HEK293 (cell line): ENCODE measurements around the gene HIC1.
A peak's percentile ranks its signal among the peaks of the same experiment; 100 is the strongest.

Experiments used
- EGR2 ChIP-seq: fragments of 450-650 bp; formaldehyde crosslinking; IDR thresholded peaks from 2 replicates; pipeline ENCODE4 v1.5.1; 2016; ENCODE audit warnings: low read depth, missing biosample characterization, missing genetic modification characterization
- FEZF1 ChIP-seq: fragments of 450-650 bp; formaldehyde crosslinking; IDR thresholded peaks from 2 replicates; pipeline ENCODE4 v1.5.1; 2016; ENCODE audit warnings: missing biosample characterization, missing genetic modification characterization
- GLIS2 ChIP-seq: fragments of 450-650 bp; formaldehyde crosslinking; IDR thresholded peaks from 2 replicates; pipeline ENCODE4 v1.5.1; 2016; ENCODE audit warnings: missing biosample characterization, missing genetic modification characterization
- IKZF3 ChIP-seq: fragments of 450-650 bp; IDR thresholded peaks from 2 replicates; pipeline ENCODE4 v1.5.0; 2018; ENCODE audit warnings: missing biosample characterization, mild to moderate bottlenecking, missing genetic modification characterization, moderate library complexity
- KLF7 ChIP-seq: fragments of 450-650 bp; formaldehyde crosslinking; IDR thresholded peaks from 2 replicates; pipeline ENCODE4 v1.5.1; 2016; ENCODE audit warnings: missing biosample characterization, missing genetic modification characterization, borderline replicate concordance
- PRDM1 ChIP-seq: fragments of 450-650 bp; formaldehyde crosslinking; IDR thresholded peaks from 2 replicates; pipeline ENCODE4; 2016; ENCODE audit warnings: missing biosample characterization, missing genetic modification characterization
- REPIN1 ChIP-seq: fragments of 450-650 bp; formaldehyde crosslinking; IDR thresholded peaks from 2 replicates; pipeline ENCODE4 v1.5.1; 2017; ENCODE audit warnings: missing biosample characterization, missing genetic modification characterization, low read depth
- ZBTB48 ChIP-seq: fragments of 450-650 bp; formaldehyde crosslinking; IDR thresholded peaks from 2 replicates; pipeline ENCODE4 v1.5.1; 2016; ENCODE audit warnings: missing biosample characterization, missing genetic modification characterization
- ZFHX2 ChIP-seq: fragments of 450-650 bp; formaldehyde crosslinking; conservative IDR thresholded peaks from 2 replicates; pipeline ENCODE4 v1.5.1; 2016; ENCODE audit warnings: missing biosample characterization, missing genetic modification characterization
- ZFP3 ChIP-seq: fragments of 450-650 bp; formaldehyde crosslinking; IDR thresholded peaks from 2 replicates; pipeline ENCODE4 v1.5.1; 2016; ENCODE audit warnings: low read depth, missing biosample characterization, missing genetic modification characterization
- ZNF121 ChIP-seq: fragments of 450-650 bp; formaldehyde crosslinking; IDR thresholded peaks from 2 replicates; pipeline ENCODE4 v1.5.1; 2016; ENCODE audit warnings: missing biosample characterization, missing genetic modification characterization
- ZNF132 ChIP-seq: fragments of 450-650 bp; formaldehyde crosslinking; IDR thresholded peaks from 2 replicates; pipeline ENCODE4 v1.5.1; 2017; ENCODE audit warnings: missing biosample characterization, missing genetic modification characterization, borderline replicate concordance
- ZNF138 ChIP-seq: fragments of 450-650 bp; formaldehyde crosslinking; IDR thresholded peaks from 2 replicates; pipeline ENCODE4 v1.5.1; 2016; ENCODE audit warnings: missing biosample characterization, missing genetic modification characterization, borderline replicate concordance
- ZNF140 ChIP-seq: fragments of 450-650 bp; formaldehyde crosslinking; IDR thresholded peaks from 2 replicates; pipeline ENCODE4 v1.5.1; 2016; ENCODE audit warnings: missing biosample characterization, missing genetic modification characterization
- ZNF16 ChIP-seq: fragments of 450-650 bp; formaldehyde crosslinking; IDR thresholded peaks from 2 replicates; pipeline ENCODE4 v1.5.1; 2016; ENCODE audit warnings: low read depth, missing biosample characterization, missing genetic modification characterization
- ZNF214 ChIP-seq: fragments of 450-650 bp; formaldehyde crosslinking; IDR thresholded peaks from 2 replicates; pipeline ENCODE4 v1.5.1; 2017; ENCODE audit warnings: missing biosample characterization, mild to moderate bottlenecking, missing genetic modification characterization, borderline replicate concordance
- ZNF223 ChIP-seq: fragments of 450-650 bp; formaldehyde crosslinking; IDR thresholded peaks from 2 replicates; pipeline ENCODE4 v1.5.1; 2016; ENCODE audit warnings: missing biosample characterization, missing genetic modification characterization
- ZNF292 ChIP-seq: fragments of 450-650 bp; formaldehyde crosslinking; IDR thresholded peaks from 2 replicates; pipeline ENCODE4 v1.5.1; 2016; ENCODE audit warnings: low read depth, missing biosample characterization, missing genetic modification characterization, borderline replicate concordance
- ZNF302 ChIP-seq: fragments of 450-650 bp; formaldehyde crosslinking; IDR thresholded peaks from 2 replicates; pipeline ENCODE4 v1.5.1; 2016; ENCODE audit warnings: missing biosample characterization, missing genetic modification characterization, low read depth
- ZNF416 ChIP-seq: fragments of 450-650 bp; formaldehyde crosslinking; IDR thresholded peaks from 2 replicates; pipeline ENCODE4 v1.5.1; 2016; ENCODE audit warnings: missing biosample characterization, missing genetic modification characterization
- ZNF423 ChIP-seq: fragments of 450-650 bp; formaldehyde crosslinking; IDR thresholded peaks from 2 replicates; pipeline ENCODE4 v1.5.1; 2016; ENCODE audit warnings: missing biosample characterization, missing genetic modification characterization
- ZNF48 ChIP-seq: fragments of 450-650 bp; formaldehyde crosslinking; IDR thresholded peaks from 2 replicates; pipeline ENCODE4 v1.5.1; 2016; ENCODE audit warnings: missing biosample characterization, missing genetic modification characterization
- ZNF510 ChIP-seq: fragments of 450-650 bp; formaldehyde crosslinking; IDR thresholded peaks from 2 replicates; pipeline ENCODE4 v1.5.1; 2018; ENCODE audit warnings: mild to moderate bottlenecking, missing genetic modification characterization, missing biosample characterization; ENCODE audit not compliant: insufficient replicate concordance
- ZNF529 ChIP-seq: fragments of 450-650 bp; formaldehyde crosslinking; IDR thresholded peaks from 2 replicates; pipeline ENCODE4 v1.5.1; 2017; ENCODE audit warnings: missing genetic modification characterization, missing biosample characterization; ENCODE audit not compliant: insufficient replicate concordance
- ZNF549 ChIP-seq: fragments of 450-650 bp; IDR thresholded peaks from 2 replicates; pipeline ENCODE4 v1.5.1; 2018; ENCODE audit warnings: missing biosample characterization, missing genetic modification characterization, mild to moderate bottlenecking, inconsistent platforms, moderate library complexity
- ZNF777 ChIP-seq: fragments of 450-650 bp; formaldehyde crosslinking; IDR thresholded peaks from 2 replicates; pipeline ENCODE4 v1.5.1; 2017; ENCODE audit warnings: missing biosample characterization, missing genetic modification characterization, borderline replicate concordance
- ZNF843 ChIP-seq: fragments of 450-650 bp; formaldehyde crosslinking; IDR thresholded peaks from 2 replicates; pipeline ENCODE4 v1.5.1; 2016; ENCODE audit warnings: missing biosample characterization, missing genetic modification characterization
- ZSCAN30 ChIP-seq: fragments of 450-650 bp; IDR thresholded peaks from 2 replicates; pipeline ENCODE4 v1.5.1; 2018; ENCODE audit warnings: missing biosample characterization, mild to moderate bottlenecking, missing genetic modification characterization, moderate library complexity
- TF ChIP-seq, protein P1 (sequence below): fragments of 450-650 bp; formaldehyde crosslinking; IDR thresholded peaks from 2 replicates; pipeline ENCODE4 v1.5.1; 2017; ENCODE audit warnings: missing biosample characterization, mild to moderate bottlenecking, missing genetic modification characterization, moderate library complexity
- TF ChIP-seq, protein P2 (sequence below): fragments of 450-650 bp; formaldehyde crosslinking; IDR thresholded peaks from 2 replicates; pipeline ENCODE4 v1.5.1; 2016; ENCODE audit warnings: missing biosample characterization, missing genetic modification characterization
- TF ChIP-seq, protein P3 (sequence below): fragments of 450-650 bp; formaldehyde crosslinking; IDR thresholded peaks from 2 replicates; pipeline ENCODE4 v1.5.1; 2017; ENCODE audit warnings: missing biosample characterization, missing genetic modification characterization
- TF ChIP-seq, protein P4 (sequence below): fragments of 450-650 bp; formaldehyde crosslinking; IDR thresholded peaks from 2 replicates; pipeline ENCODE4 v1.5.1; 2016; ENCODE audit warnings: missing biosample characterization, missing genetic modification characterization

HIC1 gene

DNA sequence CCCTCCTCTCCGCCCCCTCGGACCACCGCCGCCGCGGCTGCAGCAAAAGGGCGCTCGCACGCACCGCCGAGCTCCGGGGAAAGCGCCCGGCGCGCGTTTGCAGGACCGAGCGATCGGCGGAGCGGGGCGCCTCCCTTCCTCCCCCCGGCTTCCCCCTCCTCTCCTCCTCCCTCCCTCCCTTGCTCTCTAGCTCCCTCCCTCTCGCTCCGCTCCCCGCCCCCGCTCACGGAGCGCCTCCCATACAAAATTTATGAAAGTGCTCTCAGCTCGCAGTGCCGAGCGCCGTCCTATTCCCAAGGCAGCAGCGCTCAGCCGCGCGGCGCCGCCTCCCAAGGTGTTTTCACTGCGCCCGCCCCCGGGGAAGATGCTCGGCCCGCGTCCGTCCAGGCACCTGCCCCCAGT is 29.7 kb upstream of the HIC1 start, which contains the start of gene RTN4RL1 (continued):
- 0 out of 2 replicates have a peak, but pooled peaks have one; percentile 10 for TF ChIP-seq ZSCAN30
- no peak for TF ChIP-seq IKZF3
- TF ChIP-seq, protein P1, sequence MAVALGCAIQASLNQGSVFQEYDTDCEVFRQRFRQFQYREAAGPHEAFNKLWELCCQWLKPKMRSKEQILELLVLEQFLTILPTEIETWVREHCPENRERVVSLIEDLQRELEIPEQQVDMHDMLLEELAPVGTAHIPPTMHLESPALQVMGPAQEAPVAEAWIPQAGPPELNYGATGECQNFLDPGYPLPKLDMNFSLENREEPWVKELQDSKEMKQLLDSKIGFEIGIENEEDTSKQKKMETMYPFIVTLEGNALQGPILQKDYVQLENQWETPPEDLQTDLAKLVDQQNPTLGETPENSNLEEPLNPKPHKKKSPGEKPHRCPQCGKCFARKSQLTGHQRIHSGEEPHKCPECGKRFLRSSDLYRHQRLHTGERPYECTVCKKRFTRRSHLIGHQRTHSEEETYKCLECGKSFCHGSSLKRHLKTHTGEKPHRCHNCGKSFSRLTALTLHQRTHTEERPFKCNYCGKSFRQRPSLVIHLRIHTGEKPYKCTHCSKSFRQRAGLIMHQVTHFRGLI (tag by site-specific recombination), result no peak
- TF ChIP-seq ZNF214, result no peak
- TF ChIP-seq ZNF48 (tag by site-specific recombination), result no peak
- TF ChIP-seq ZBTB48 (tag by site-specific recombination), result 0 out of 2 replicates have a peak, but pooled peaks have one; percentile 12
- peak; percentile 60; the same call in 1 of the 2 replicates for TF ChIP-seq GLIS2
- TF ChIP-seq ZNF140 (tag by site-specific recombination), result no peak
- TF ChIP-seq PRDM1, result peak; percentile 58; the same call in 1 of the 2 replicates
- TF ChIP-seq, protein P2, sequence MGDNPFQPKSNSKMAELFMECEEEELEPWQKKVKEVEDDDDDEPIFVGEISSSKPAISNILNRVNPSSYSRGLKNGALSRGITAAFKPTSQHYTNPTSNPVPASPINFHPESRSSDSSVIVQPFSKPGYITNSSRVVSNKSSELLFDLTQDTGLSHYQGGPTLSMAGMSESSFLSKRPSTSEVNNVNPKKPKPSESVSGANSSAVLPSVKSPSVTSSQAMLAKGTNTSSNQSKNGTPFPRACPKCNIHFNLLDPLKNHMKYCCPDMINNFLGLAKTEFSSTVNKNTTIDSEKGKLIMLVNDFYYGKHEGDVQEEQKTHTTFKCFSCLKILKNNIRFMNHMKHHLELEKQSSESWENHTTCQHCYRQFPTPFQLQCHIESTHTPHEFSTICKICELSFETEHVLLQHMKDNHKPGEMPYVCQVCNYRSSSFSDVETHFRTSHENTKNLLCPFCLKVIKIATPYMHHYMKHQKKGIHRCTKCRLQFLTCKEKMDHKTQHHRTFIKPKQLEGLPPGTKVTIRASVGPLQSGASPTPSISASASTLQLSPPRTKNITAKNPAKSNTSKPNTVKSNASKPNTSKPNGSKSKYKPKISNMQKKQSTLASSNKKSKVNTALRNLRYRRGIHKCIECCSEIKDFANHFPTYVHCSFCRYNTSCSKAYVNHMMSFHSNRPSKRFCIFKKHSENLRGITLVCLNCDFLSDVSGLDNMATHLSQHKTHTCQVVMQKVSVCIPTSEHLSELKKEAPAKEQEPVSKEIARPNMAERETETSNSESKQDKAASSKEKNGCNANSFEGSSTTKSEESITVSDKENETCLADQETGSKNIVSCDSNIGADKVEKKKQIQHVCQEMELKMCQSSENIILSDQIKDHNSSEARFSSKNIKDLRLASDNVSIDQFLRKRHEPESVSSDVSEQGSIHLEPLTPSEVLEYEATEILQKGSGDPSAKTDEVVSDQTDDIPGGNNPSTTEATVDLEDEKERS (tag by site-specific recombination), result no peak
- TF ChIP-seq ZNF132 (tag by site-specific recombination), result no peak
- TF ChIP-seq ZNF223, result no peak
- no peak for TF ChIP-seq ZNF777
- TF ChIP-seq ZNF843, result peak; percentile 39; the same call in 1 of the 2 replicates
- TF ChIP-seq ZNF423 (tag by site-specific recombination), result no peak
- no peak for TF ChIP-seq ZNF16 (tag by site-specific recombination)
- TF ChIP-seq KLF7 (tag by site-specific recombination), result peak; percentile 61; the same call in 1 of the 2 replicates
- no peak for TF ChIP-seq ZNF529 (tag by site-specific recombination)
- no peak for TF ChIP-seq ZFP3 (tag by site-specific recombination)
- peak; percentile 88 for TF ChIP-seq ZFHX2
- TF ChIP-seq ZNF416 (tag by site-specific recombination), result no peak
- no peak for TF ChIP-seq REPIN1 (tag by site-specific recombination)
- TF ChIP-seq, protein P3, sequence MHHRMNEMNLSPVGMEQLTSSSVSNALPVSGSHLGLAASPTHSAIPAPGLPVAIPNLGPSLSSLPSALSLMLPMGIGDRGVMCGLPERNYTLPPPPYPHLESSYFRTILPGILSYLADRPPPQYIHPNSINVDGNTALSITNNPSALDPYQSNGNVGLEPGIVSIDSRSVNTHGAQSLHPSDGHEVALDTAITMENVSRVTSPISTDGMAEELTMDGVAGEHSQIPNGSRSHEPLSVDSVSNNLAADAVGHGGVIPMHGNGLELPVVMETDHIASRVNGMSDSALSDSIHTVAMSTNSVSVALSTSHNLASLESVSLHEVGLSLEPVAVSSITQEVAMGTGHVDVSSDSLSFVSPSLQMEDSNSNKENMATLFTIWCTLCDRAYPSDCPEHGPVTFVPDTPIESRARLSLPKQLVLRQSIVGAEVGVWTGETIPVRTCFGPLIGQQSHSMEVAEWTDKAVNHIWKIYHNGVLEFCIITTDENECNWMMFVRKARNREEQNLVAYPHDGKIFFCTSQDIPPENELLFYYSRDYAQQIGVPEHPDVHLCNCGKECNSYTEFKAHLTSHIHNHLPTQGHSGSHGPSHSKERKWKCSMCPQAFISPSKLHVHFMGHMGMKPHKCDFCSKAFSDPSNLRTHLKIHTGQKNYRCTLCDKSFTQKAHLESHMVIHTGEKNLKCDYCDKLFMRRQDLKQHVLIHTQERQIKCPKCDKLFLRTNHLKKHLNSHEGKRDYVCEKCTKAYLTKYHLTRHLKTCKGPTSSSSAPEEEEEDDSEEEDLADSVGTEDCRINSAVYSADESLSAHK (tag by site-specific recombination), result peak; percentile 36; the same call in 1 of the 2 replicates
- no peak for TF ChIP-seq ZNF302
- TF ChIP-seq FEZF1 (tag by site-specific recombination), result no peak
- no peak for TF ChIP-seq ZNF121 (tag by site-specific recombination)
- TF ChIP-seq ZNF510 (tag by site-specific recombination), result no peak
- no peak for TF ChIP-seq ZNF292 (tag by site-specific recombination)
- no peak for TF ChIP-seq ZNF549 (tag by site-specific recombination)
- TF ChIP-seq, protein P4, sequence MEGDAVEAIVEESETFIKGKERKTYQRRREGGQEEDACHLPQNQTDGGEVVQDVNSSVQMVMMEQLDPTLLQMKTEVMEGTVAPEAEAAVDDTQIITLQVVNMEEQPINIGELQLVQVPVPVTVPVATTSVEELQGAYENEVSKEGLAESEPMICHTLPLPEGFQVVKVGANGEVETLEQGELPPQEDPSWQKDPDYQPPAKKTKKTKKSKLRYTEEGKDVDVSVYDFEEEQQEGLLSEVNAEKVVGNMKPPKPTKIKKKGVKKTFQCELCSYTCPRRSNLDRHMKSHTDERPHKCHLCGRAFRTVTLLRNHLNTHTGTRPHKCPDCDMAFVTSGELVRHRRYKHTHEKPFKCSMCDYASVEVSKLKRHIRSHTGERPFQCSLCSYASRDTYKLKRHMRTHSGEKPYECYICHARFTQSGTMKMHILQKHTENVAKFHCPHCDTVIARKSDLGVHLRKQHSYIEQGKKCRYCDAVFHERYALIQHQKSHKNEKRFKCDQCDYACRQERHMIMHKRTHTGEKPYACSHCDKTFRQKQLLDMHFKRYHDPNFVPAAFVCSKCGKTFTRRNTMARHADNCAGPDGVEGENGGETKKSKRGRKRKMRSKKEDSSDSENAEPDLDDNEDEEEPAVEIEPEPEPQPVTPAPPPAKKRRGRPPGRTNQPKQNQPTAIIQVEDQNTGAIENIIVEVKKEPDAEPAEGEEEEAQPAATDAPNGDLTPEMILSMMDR (tag by site-specific recombination), result peak; percentile 88
- peak; percentile 78 for TF ChIP-seq EGR2 (tag by site-specific recombination)
- TF ChIP-seq ZNF138 (tag by site-specific recombination), result no peak
- TF ChIP-seq, all 188 proteins: peak for 28
